Right renal pelvis (tissue), 4 donors: ENCODE results near the gene UAP1L1. TPM values are rescaled to one million over a fixed set of nuclear protein-coding genes. Genes with fewer than 3 reads are reported as not detected.

Experiments used
- DNase-seq, 4 donors: peaks; one replicate each; pipeline ENCODE4 v3.0.0-alpha.2; 2013; ENCODE audit warnings: low read depth in 4 of 4, low spot score in 3 of 4, missing footprints in 1 of 4
- polyA plus RNA-seq, 4 donors: library from polyadenylated mRNA; unstranded; fragments of 120-200 nt; gene quantifications; one replicate each; pipeline ENCODE4 v1.2.1, GENCODE V29; 2013; ENCODE audit not compliant: insufficient read length in 4 of 4

The UAP1L1 gene
- polyA plus RNA-seq, 4 donors, result 4.6 to 6.6 (median 5.6) TPM

- DNase-seq, result no peak
Observed at GRCh38 chr9:137071282-137071681, 6.0 kb upstream of the UAP1L1 start.

GRCh38 chr9:137073992-137074399 lies 3.3 kb upstream of the UAP1L1 start:
- DNase-seq, result no peak

GRCh38 chr9:137074657-137075274 lies 2.6 kb upstream of the UAP1L1 start:
- DNase-seq, result no peak

- DNase-seq, result no peak
Observed at GRCh38 chr9:137075275-137075775, 2.0 kb upstream of the UAP1L1 start.

- DNase-seq, result no peak
Observed at GRCh38 chr9:137076636-137077009, 694 bp upstream of the UAP1L1 start.

GRCh38 chr9:137077758-137078693 lies 709 bp downstream of the UAP1L1 start:
- no peak for DNase-seq

GRCh38 chr9:137078701-137079400 lies 1.5 kb downstream of the UAP1L1 start:
- DNase-seq, result no peak

GRCh38 chr9:137079401-137079787 lies 2.1 kb downstream of the UAP1L1 start:
- DNase-seq, result no peak

DNA sequence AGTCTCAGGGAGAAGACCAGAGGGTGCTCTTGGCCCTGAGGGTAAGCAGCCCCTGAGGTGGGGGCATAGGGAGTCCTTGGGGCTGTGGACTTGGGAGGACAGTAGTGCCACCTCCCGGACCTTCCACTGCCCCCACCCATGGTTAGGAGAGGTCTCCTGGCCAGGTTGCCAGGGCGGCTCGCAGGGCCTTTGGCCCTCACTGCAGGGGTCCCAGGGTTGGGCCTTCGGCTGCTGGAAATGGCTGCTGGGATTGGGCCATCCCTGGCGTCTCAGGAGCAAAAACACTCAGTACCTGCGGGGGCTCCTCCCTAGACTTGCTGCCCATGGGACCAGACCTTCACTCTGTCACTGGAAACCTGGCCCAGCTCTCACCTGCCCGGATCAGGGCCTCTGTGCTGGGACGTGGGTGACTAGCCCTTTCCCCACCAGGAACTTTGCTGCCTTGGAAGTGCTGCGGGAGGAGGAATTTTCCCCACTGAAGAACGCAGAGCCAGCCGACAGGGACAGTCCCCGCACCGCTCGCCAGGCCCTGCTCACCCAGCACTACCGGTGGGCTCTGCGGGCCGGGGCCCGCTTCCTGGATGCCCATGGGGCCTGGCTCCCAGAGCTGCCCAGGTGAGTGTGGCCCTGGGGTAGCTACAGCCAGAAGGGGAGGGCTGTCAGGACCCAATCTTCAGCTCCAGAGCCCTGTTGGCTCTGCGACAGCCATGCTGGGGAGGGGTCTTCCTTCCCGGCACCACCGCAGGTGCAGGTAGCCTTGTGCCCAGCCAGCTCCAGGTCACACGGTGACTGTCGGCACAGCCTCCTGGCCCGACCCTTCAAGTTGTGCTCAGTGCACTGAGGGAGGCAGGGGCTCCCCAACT lies 3.2 kb downstream of the UAP1L1 start:
- DNase-seq, result no peak

DNA sequence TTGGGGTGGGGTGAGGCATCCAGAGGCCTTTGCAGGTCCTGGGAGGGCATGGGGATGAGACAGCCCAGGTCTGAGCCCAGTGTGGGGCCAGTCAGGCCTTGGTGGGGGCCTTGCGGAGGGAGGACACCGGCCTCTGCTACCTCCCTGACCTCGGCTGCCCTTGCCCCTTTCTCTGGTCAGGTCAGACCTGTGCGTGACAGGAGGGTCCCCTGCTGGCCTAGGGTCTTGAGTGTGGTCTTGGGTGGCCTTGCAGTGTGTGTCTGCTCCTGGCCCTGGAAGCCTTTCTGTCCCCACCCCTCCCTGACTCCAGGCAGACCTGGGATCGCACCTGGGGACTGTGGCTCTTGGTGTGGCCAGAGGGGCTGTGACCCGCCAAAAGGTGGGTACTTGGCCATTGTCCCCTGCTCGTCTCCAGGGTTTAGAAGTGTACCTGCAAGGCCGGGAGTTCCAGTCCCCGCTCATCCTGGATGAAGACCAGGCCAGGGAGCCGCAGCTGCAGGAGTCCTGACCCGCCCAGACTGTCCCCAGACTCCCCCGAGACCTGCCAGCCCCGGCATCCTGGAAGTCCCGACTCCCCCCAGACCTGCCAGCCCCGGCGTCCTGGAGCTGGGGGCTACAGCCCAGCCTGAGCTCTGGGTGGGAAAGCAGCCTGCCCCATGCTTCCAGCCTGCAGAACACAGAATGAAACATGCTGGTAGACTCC lies 5.1 kb downstream of the UAP1L1 start:
- DNase-seq, result no peak

- no peak for DNase-seq
Observed at GRCh38 chr9:137082925-137083290, 5.6 kb downstream of the UAP1L1 start.

DNA sequence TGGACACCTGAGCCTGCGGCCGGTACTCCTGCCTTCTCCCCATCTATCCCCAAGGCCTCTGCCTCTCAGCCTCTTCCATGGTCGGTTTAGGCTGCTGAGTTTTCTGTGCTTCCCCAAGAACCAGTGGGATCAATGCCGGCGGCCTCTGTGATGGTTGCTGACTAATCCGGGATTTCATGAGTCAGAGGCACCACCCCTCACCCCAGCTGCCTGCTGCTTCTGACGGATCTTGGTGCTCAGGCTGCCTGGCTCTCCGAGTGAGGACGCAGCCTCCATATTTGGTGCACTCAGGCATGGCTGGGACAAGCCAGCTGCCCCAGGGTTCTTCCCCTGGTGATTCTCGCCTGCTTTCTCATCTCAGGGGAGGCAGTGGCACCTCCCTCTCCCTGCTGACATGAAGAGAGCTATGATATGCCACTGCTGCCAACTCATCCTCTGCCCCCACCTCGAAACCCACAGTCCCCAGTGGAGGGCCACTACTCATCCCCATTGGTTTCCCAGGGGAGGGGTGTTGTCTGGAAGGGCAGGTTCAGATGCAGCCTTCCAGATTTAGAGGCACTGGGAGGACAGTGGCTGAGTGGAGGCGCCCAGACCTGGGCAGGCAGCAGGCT lies 6.2 kb downstream of the UAP1L1 start:
- no peak for DNase-seq

DNA sequence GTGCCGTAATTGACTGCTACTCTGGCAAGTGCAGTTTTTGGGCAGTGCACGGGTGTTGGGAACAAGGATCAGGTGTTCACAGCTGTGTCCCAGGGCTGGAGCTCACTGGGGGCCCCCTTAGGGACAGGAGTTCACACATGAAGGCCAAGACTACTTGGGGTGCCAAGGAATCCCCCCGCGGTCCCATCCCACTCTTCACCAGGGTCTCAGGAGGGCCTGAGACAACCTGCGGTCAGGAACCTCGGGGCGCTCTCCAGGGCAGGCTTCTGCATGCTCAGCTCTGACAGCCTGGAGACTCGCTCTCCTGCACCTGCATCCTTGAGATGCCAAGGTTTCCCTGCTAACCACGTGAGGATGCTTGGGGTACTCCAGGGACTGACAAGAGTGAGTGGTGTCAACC lies 7.2 kb downstream of the UAP1L1 start:
- DNase-seq, result no peak

GRCh38 chr9:137085920-137086530 lies 8.7 kb downstream of the UAP1L1 start:
- DNase-seq, result no peak

- peak; percentile 94 to 99 (median 95) for DNase-seq
Observed at GRCh38 chr9:137086531-137087408, 9.5 kb downstream of the UAP1L1 start, which contains the start of gene MAN1B1. MAN1B1 (plus strand) TSS chr9:137086985; CDS start chr9:137087000, 15 bp downstream.

DNA sequence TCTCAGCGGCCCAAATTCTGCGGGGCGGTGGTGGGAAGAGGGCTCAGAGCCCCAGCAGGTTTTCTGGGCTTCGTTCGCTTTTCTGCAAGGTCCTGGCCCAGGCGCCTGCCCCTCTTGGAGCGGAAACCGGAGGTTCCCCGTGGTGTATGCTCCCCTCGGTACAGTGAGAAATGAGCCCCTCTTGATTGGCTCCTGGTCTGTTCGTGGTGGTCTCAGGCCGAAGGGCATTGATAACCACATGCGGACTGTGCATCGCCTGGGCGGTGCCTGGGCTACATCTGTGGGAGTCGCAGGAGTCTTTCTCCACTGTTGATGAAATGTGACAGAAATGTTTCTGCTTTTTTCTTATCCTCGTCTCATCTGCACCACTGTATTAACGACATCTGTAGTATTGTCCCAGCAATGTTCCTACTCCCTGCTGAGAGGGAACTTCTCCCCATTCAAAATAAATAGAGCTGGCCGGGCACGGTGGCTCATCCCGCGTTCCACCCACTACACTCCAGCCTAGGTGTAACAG lies 10.2 kb downstream of the UAP1L1 start:
- DNase-seq, result no peak

- DNase-seq, result no peak
Observed at GRCh38 chr9:137088121-137088520, 10.8 kb downstream of the UAP1L1 start.
